ENCODE measurements around the gene MMS22L.
"Not testable (repeated sequence)": the region's sequence is repeated elsewhere in the genome, so short reads cannot be mapped to it uniquely, and the experiment has no call there.

Gene MMS22L

GRCh38 chr6:97189767-97190166 is 93.2 kb downstream of the MMS22L start:
- H3K27ac ChIP-seq = peak overlapping the region; percentile 86

GRCh38 chr6:97187951-97188350 is 95.1 kb downstream of the MMS22L start:
- TF ChIP-seq FOXP2 (optimal IDR thresholded peaks at IDR 0.05; ENCODE audit: control extremely low read depth, extremely low read length, insufficient read depth) (no peak), EZH2 (IDR thresholded peaks at IDR 0.05) (no peak), POLR2AphosphoS5 (IDR thresholded peaks at IDR 0.05; ENCODE audit: borderline replicate concordance, low read depth, low read length) (no peak)
- H3K9ac ChIP-seq (ENCODE audit: insufficient read length) = no peak overlapping the region
- DNase-seq (ENCODE audit: low read depth, low spot score) = no peak
- peaks cover 24% of the 10 kb centered on the region for H3K36me3 ChIP-seq (ENCODE audit: insufficient read depth, low read length)
- H3K4me3 ChIP-seq = no peak overlapping the region
- H3K27ac ChIP-seq = peak overlapping the region; percentile 65; the same call in 1 of the 2 replicates
- H3K9me3 ChIP-seq (ENCODE audit: low read depth, low read length) = no peaks in the 10 kb centered on the region

More at GRCh38 chr6:97189767-97190166, 93.2 kb downstream of the MMS22L start:
- Histone ChIP-seq H3K9me3 (ENCODE audit: low read depth, low read length) (no peaks in the 10 kb centered on the region), H3K4me3 (no peak overlapping the region), H3K36me3 (ENCODE audit: insufficient read depth, low read length) (peaks cover 16% of the 10 kb centered on the region), H3K9ac (ENCODE audit: insufficient read length) (no peak overlapping the region)
- no peak for TF ChIP-seq FOXP2 (optimal IDR thresholded peaks at IDR 0.05; ENCODE audit: control extremely low read depth, extremely low read length, insufficient read depth)
- no peak for TF ChIP-seq EZH2 (IDR thresholded peaks at IDR 0.05)
- TF ChIP-seq POLR2AphosphoS5 (IDR thresholded peaks at IDR 0.05; ENCODE audit: borderline replicate concordance, low read depth, low read length) = no peak; the same call in 1 of the 2 replicates
- DNase-seq (ENCODE audit: low read depth, low spot score) = peak; percentile 78

GRCh38 chr6:97186416-97186999 is 96.5 kb downstream of the MMS22L start:
- H3K9ac ChIP-seq (ENCODE audit: insufficient read length) = peak overlapping the region; percentile 14
- no peak overlapping the region for H3K4me3 ChIP-seq
- peak; percentile 78 for DNase-seq (ENCODE audit: low read depth, low spot score)
- H3K36me3 ChIP-seq (ENCODE audit: insufficient read depth, low read length) = peaks cover 37% of the 10 kb centered on the region
- TF ChIP-seq FOXP2 (optimal IDR thresholded peaks at IDR 0.05; ENCODE audit: control extremely low read depth, extremely low read length, insufficient read depth) (no peak), POLR2AphosphoS5 (IDR thresholded peaks at IDR 0.05; ENCODE audit: borderline replicate concordance, low read depth, low read length) (no peak), EZH2 (IDR thresholded peaks at IDR 0.05) (no peak)
- peak overlapping the region; percentile 65 for H3K27ac ChIP-seq
- no peaks in the 10 kb centered on the region for H3K9me3 ChIP-seq (ENCODE audit: low read depth, low read length)

GRCh38 chr6:97177905-97178304 is 105.1 kb downstream of the MMS22L start:
- H3K36me3 ChIP-seq (ENCODE audit: insufficient read depth, low read length) = peaks cover 65% of the 10 kb centered on the region
- DNase-seq (ENCODE audit: low read depth, low spot score) = no peak

GRCh38 chr6:97176468-97176867 is 106.5 kb downstream of the MMS22L start:
- peaks cover 63% of the 10 kb centered on the region for H3K36me3 ChIP-seq (ENCODE audit: insufficient read depth, low read length)

More at GRCh38 chr6:97177905-97178304, 105.1 kb downstream of the MMS22L start:
- no peak for TF ChIP-seq EZH2 (IDR thresholded peaks at IDR 0.05)
- no peak for TF ChIP-seq POLR2AphosphoS5 (IDR thresholded peaks at IDR 0.05; ENCODE audit: borderline replicate concordance, low read depth, low read length)
- TF ChIP-seq FOXP2 (optimal IDR thresholded peaks at IDR 0.05; ENCODE audit: control extremely low read depth, extremely low read length, insufficient read depth) = no peak
- Histone ChIP-seq H3K9me3 (ENCODE audit: low read depth, low read length) (peaks cover 4% of the 10 kb centered on the region; the same call in 1 of the 2 replicates), H3K4me3 (no peak overlapping the region), H3K27ac (no peak overlapping the region), H3K9ac (ENCODE audit: insufficient read length) (no peak overlapping the region)

GRCh38 chr6:97175806-97176205 is 107.2 kb downstream of the MMS22L start:
- H3K27ac ChIP-seq = peak overlapping the region; percentile 76
- H3K36me3 ChIP-seq (ENCODE audit: insufficient read depth, low read length) = peaks cover 61% of the 10 kb centered on the region
- H3K9ac ChIP-seq (ENCODE audit: insufficient read length) = no peak overlapping the region
- no peak for TF ChIP-seq FOXP2 (optimal IDR thresholded peaks at IDR 0.05; ENCODE audit: control extremely low read depth, extremely low read length, insufficient read depth)
- TF ChIP-seq POLR2AphosphoS5 (IDR thresholded peaks at IDR 0.05; ENCODE audit: borderline replicate concordance, low read depth, low read length) = no peak
- TF ChIP-seq EZH2 (IDR thresholded peaks at IDR 0.05) = no peak
- 0 out of 2 replicates have a peak overlapping the region, but pooled peaks have one; percentile 13 for H3K4me3 ChIP-seq
- peak; percentile 75 for DNase-seq (ENCODE audit: low read depth, low spot score)
- H3K9me3 ChIP-seq (ENCODE audit: low read depth, low read length) = peaks cover 4% of the 10 kb centered on the region; the same call in 1 of the 2 replicates

More at GRCh38 chr6:97176468-97176867, 106.5 kb downstream of the MMS22L start:
- H3K9ac ChIP-seq (ENCODE audit: insufficient read length) = no peak overlapping the region
- 0 out of 2 replicates have a peak overlapping the region, but pooled peaks have one; percentile 13 for H3K4me3 ChIP-seq
- TF ChIP-seq FOXP2 (optimal IDR thresholded peaks at IDR 0.05; ENCODE audit: control extremely low read depth, extremely low read length, insufficient read depth) (no peak), EZH2 (IDR thresholded peaks at IDR 0.05) (no peak), POLR2AphosphoS5 (IDR thresholded peaks at IDR 0.05; ENCODE audit: borderline replicate concordance, low read depth, low read length) (no peak)
- H3K9me3 ChIP-seq (ENCODE audit: low read depth, low read length) = peaks cover 4% of the 10 kb centered on the region; the same call in 1 of the 2 replicates
- no peak for DNase-seq (ENCODE audit: low read depth, low spot score)
- peak overlapping the region; percentile 76 for H3K27ac ChIP-seq

- H3K4me3 ChIP-seq = no peak overlapping the region
- no peak for TF ChIP-seq FOXP2 (optimal IDR thresholded peaks at IDR 0.05; ENCODE audit: control extremely low read depth, extremely low read length, insufficient read depth)
Measured at GRCh38 chr6:97174471-97174870, 108.5 kb downstream of the MMS22L start.

GRCh38 chr6:97160280-97160679 is 122.7 kb downstream of the MMS22L start:
- Histone ChIP-seq H3K9me3 (ENCODE audit: low read depth, low read length) (peaks cover 12% of the 10 kb centered on the region), H3K9ac (ENCODE audit: insufficient read length) (no peak overlapping the region), H3K36me3 (ENCODE audit: insufficient read depth, low read length) (peaks cover 78% of the 10 kb centered on the region), H3K4me3 (no peak overlapping the region), H3K27ac (no peak overlapping the region)
- TF ChIP-seq EZH2 (IDR thresholded peaks at IDR 0.05) (no peak), FOXP2 (optimal IDR thresholded peaks at IDR 0.05; ENCODE audit: control extremely low read depth, extremely low read length, insufficient read depth) (no peak), POLR2AphosphoS5 (IDR thresholded peaks at IDR 0.05; ENCODE audit: borderline replicate concordance, low read depth, low read length) (no peak)
- no peak for DNase-seq (ENCODE audit: low read depth, low spot score)

More at GRCh38 chr6:97174471-97174870, 108.5 kb downstream of the MMS22L start:
- Histone ChIP-seq H3K9me3 (ENCODE audit: low read depth, low read length) (peaks cover 4% of the 10 kb centered on the region; the same call in 1 of the 2 replicates), H3K36me3 (ENCODE audit: insufficient read depth, low read length) (peaks cover 62% of the 10 kb centered on the region), H3K27ac (no peak overlapping the region), H3K9ac (ENCODE audit: insufficient read length) (no peak overlapping the region)
- DNase-seq (ENCODE audit: low read depth, low spot score) = no peak

GRCh38 chr6:97155447-97155846 is 127.6 kb downstream of the MMS22L start:
- peaks cover 61% of the 10 kb centered on the region for H3K36me3 ChIP-seq (ENCODE audit: insufficient read depth, low read length)
- H3K9me3 ChIP-seq (ENCODE audit: low read depth, low read length); DNase-seq (ENCODE audit: low read depth, low spot score); H3K27ac ChIP-seq; H3K4me3 ChIP-seq; H3K9ac ChIP-seq (ENCODE audit: insufficient read length): not testable (repeated sequence)
